ENCODE measurements around the gene OPN1LW. TPM values are rescaled to one million over a fixed set of nuclear protein-coding genes. Genes with fewer than 3 reads are reported as not detected.

The OPN1LW gene
- total RNA-seq, 2 donors from 2014 or later = not detected

GRCh38 chrX:154123241-154124219 lies 20.5 kb upstream of the OPN1LW start:
- H3K9me3 ChIP-seq = no peaks in the 10 kb centered on the region
- no peak overlapping the region for H3K4me3 ChIP-seq
- no peak for TF ChIP-seq CTCF (IDR thresholded peaks at IDR 0.05)
- no peak for DNase-seq (ENCODE audit: low spot score)
- ATAC-seq (ENCODE audit: insufficient number of reproducible peaks, low FRiP score, low read depth) = no peak
- H3K4me1 ChIP-seq (ENCODE audit: control insufficient read depth in 1 of 2, low read depth in 2 of 2) = no peaks in the 10 kb centered on the region
- no peaks in the 10 kb centered on the region for H3K36me3 ChIP-seq
- no peaks in the 10 kb centered on the region for H3K27me3 ChIP-seq (replicated peaks; ENCODE audit: insufficient read depth)
- H3K27ac ChIP-seq = no peak overlapping the region

DNA sequence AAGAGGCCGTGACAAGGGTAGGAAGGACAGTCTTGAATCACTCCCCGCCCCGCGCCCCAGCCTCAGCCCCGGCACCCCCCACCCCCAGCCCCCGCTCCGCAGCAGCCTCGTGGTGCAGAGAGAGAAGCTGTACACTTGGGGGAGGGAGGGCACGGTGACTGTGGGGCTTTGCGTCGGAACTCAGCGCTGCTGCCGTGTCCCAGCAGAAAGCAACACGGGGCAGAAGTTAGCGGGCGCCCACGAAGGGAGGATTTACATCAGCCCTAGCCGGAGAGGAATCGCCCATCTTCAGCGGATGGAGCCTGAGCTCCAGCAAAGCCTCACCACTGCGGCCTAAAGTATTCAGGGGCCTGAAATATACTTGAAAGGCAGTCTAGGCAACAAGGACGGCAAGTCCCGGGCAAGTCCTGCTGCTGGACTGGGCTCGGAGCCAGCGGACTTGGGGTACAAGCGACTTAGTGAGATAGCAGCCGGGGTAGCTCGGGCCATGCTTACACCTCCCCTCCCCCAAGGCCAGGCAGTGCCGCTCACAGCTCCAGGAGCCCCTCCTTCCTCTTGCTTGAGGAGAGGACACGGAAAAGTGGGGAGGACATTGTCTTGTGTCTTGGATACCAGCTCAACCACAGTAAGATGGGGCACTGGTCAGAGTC lies 18.5 kb upstream of the OPN1LW start:
- no peaks in the 10 kb centered on the region for H3K9me3 ChIP-seq
- no peak overlapping the region for H3K27ac ChIP-seq
- H3K4me3 ChIP-seq = no peak overlapping the region
- DNase-seq (ENCODE audit: low spot score) = no peak
- TF ChIP-seq CTCF (IDR thresholded peaks at IDR 0.05) = no peak
- no peaks in the 10 kb centered on the region for H3K4me1 ChIP-seq (ENCODE audit: control insufficient read depth in 1 of 2, low read depth in 2 of 2)
- no peaks in the 10 kb centered on the region for H3K27me3 ChIP-seq (replicated peaks; ENCODE audit: insufficient read depth)
- no peak for ATAC-seq (ENCODE audit: insufficient number of reproducible peaks, low FRiP score, low read depth)
- H3K36me3 ChIP-seq = no peaks in the 10 kb centered on the region

DNA sequence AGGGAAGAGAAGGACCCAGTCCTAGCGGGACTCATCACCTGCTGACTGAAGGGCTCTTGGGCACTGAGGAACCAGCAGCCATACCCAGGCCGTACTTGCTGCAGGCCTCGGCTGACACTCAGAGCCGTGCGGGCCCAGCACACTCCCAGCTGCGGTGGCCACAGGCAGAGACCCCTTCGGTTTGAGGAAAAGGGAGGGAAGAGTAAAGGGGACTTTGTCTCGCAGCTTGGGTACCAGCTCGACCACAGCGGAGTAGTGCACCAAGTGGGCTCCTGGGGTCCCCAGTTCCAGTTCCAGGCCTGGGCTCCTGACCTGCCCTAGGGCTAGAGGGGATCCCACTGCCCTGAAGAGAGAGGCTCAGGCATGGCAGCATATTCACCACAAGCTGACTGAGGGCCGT lies 17.9 kb upstream of the OPN1LW start:
- no peak for ATAC-seq (ENCODE audit: insufficient number of reproducible peaks, low FRiP score, low read depth)
- H3K27me3 ChIP-seq (replicated peaks; ENCODE audit: insufficient read depth) = no peaks in the 10 kb centered on the region
- no peaks in the 10 kb centered on the region for H3K9me3 ChIP-seq
- no peaks in the 10 kb centered on the region for H3K36me3 ChIP-seq
- H3K4me1 ChIP-seq (ENCODE audit: control insufficient read depth in 1 of 2, low read depth in 2 of 2) = no peaks in the 10 kb centered on the region
- no peak overlapping the region for H3K4me3 ChIP-seq
- H3K27ac ChIP-seq = no peak overlapping the region
- no peak for TF ChIP-seq CTCF (IDR thresholded peaks at IDR 0.05)
- no peak for DNase-seq (ENCODE audit: low spot score)

DNA sequence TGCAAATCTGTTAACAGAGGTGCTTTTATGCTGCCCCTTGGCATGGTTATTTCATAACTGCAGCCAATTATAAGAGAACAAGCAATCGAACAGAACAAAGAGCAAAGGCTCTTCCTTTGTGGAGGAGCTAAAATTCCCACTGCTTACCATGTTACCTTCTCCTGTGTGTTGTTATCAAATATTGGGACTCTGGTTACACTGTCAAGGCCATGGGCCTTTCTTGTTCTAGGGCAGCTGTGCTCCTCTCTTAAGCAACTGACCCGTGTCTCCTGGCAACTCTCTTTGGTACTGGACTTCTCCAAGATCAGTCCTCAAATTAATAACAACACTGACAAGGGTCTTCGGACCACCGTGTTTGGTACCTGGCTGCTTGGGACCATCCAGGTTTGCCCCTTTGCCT lies 12.1 kb upstream of the OPN1LW start:
- no peak for ATAC-seq (ENCODE audit: insufficient number of reproducible peaks, low FRiP score, low read depth)
- no peak for TF ChIP-seq CTCF (IDR thresholded peaks at IDR 0.05)
- no peaks in the 10 kb centered on the region for H3K9me3 ChIP-seq

DNA sequence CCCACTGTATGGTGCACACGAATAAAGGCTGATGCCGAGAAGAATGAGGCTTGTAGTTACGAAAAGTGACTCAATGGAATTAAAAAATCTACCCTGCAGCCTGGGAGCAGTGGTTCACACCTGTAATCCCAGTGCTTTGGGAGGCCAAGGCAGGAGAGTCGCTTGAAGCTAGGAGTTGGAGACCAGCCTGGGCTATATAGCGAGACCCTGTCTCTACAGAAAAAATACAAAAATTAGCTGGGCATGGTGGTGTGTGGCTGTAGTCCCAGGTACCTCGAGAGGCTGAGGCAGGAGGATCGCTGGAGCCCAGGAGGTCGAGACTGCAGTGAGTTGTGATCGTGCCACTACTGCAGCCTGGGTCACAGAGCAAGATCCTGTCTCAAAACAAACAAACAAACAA lies 11.7 kb upstream of the OPN1LW start:
- H3K9me3 ChIP-seq = no peaks in the 10 kb centered on the region
- no peak for ATAC-seq (ENCODE audit: insufficient number of reproducible peaks, low FRiP score, low read depth)
- no peak for DNase-seq (ENCODE audit: low spot score)
- H3K27ac ChIP-seq = no peak overlapping the region
- no peak overlapping the region for H3K4me3 ChIP-seq
- H3K27me3 ChIP-seq (replicated peaks; ENCODE audit: insufficient read depth) = no peaks in the 10 kb centered on the region
- H3K4me1 ChIP-seq (ENCODE audit: control insufficient read depth in 1 of 2, low read depth in 2 of 2) = no peaks in the 10 kb centered on the region
- no peaks in the 10 kb centered on the region for H3K36me3 ChIP-seq
- TF ChIP-seq CTCF (IDR thresholded peaks at IDR 0.05) = no peak

More for the DNA sequence above, 12.1 kb upstream of the OPN1LW start:
- no peak for DNase-seq (ENCODE audit: low spot score)
- H3K4me3 ChIP-seq = no peak overlapping the region
- no peaks in the 10 kb centered on the region for H3K36me3 ChIP-seq
- H3K4me1 ChIP-seq (ENCODE audit: control insufficient read depth in 1 of 2, low read depth in 2 of 2) = no peaks in the 10 kb centered on the region
- no peaks in the 10 kb centered on the region for H3K27me3 ChIP-seq (replicated peaks; ENCODE audit: insufficient read depth)
- H3K27ac ChIP-seq = no peak overlapping the region
